Sigmoid colon (tissue), 4 donors: Measurements from ENCODE around the gene STAG1.

Experiments
- POLR2A ChIP-seq, 2 donors: fragments of 450-650 bp; IDR thresholded peaks; one replicate each; pipeline ENCODE4 v1.6.1; 2016; ENCODE audit warnings: antibody characterized with exemption in 2 of 2, mild to moderate bottlenecking in 2 of 2, moderate library complexity in 2 of 2
- POLR2AphosphoS5 ChIP-seq, 4 donors: sonication (generic); formaldehyde crosslinking; IDR thresholded peaks; one replicate each; pipeline ENCODE4 v1.6.1; 2017; ENCODE audit warnings: antibody characterized with exemption in 4 of 4
- TF ChIP-seq, protein P1 (sequence below), 4 experiments: fragments of 450-650 bp in 3 of 4; fragments of 200-600 bp in 1 of 4; IDR thresholded peaks; one replicate each; pipeline ENCODE4 v1.5.1; 2016 to 2019; ENCODE audit warnings: antibody characterized with exemption in 4 of 4, mild to moderate bottlenecking in 3 of 4, moderate library complexity in 2 of 4

DNA sequence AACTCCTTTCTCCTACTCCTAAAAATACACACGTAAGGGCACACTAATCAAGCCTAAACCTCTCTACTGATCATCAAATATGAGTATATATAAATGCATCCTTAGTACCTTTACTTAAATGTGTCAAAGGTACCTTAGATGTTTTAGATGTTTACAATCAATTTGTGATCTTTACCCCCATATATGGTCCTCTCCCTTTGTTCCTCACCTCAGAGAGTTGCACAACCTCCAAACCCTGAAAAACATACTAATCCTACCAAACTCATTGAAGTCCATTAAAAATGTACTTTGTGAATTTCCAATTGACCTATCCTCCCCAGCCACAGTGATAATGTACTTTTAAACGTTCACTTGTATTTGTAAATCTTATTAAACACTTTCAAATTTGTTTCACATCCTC is 249.1 kb downstream of the STAG1 start:
- TF ChIP-seq, protein P1, sequence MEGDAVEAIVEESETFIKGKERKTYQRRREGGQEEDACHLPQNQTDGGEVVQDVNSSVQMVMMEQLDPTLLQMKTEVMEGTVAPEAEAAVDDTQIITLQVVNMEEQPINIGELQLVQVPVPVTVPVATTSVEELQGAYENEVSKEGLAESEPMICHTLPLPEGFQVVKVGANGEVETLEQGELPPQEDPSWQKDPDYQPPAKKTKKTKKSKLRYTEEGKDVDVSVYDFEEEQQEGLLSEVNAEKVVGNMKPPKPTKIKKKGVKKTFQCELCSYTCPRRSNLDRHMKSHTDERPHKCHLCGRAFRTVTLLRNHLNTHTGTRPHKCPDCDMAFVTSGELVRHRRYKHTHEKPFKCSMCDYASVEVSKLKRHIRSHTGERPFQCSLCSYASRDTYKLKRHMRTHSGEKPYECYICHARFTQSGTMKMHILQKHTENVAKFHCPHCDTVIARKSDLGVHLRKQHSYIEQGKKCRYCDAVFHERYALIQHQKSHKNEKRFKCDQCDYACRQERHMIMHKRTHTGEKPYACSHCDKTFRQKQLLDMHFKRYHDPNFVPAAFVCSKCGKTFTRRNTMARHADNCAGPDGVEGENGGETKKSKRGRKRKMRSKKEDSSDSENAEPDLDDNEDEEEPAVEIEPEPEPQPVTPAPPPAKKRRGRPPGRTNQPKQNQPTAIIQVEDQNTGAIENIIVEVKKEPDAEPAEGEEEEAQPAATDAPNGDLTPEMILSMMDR (IDR thresholded peaks at IDR 0.05): no peak
- no peak for TF ChIP-seq POLR2A (IDR thresholded peaks at IDR 0.05)
- TF ChIP-seq POLR2AphosphoS5 (IDR thresholded peaks at IDR 0.05): no peak
